Activated CD4-positive, alpha-beta T cell treated with anti-CD3 and anti-CD28 coated beads for 24 hours (primary cell): ENCODE data around the gene GPR65.
"Not testable (repeated sequence)": the region's sequence is repeated elsewhere in the genome, so short reads cannot be mapped to it uniquely, and the experiment has no call there.

Experiments used
- DNase-seq, 2 donors: peaks; one replicate each; pipeline ENCODE4 v3.0.0-alpha.2; 2020; ENCODE audit warnings: low read depth in 2 of 2

Gene GPR65

DNA sequence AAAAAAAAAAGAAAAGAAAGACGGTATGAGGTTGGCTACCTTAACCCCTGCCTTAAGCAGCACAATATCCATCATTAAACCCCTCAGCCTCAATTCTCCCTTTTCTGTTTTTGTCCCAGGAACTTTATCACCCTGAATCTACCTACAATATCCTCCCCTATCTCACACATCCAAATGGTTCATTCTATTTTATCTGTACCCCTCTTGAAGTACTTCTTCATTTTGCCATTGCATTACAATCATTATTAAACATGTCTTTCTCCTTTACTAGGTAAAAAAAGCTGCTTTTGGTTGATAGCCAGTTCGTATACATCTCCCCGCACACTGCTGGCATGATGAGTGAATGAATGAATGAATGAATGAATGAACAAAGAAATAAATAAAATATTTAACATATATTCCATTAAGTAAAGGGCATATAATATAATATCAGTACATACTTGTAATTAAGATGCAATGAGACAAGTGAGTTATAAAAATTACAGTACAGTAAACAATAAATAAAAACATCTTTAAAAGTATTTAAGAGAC is 364 bp upstream of the GPR65 start:
- DNase-seq: no peak

DNA sequence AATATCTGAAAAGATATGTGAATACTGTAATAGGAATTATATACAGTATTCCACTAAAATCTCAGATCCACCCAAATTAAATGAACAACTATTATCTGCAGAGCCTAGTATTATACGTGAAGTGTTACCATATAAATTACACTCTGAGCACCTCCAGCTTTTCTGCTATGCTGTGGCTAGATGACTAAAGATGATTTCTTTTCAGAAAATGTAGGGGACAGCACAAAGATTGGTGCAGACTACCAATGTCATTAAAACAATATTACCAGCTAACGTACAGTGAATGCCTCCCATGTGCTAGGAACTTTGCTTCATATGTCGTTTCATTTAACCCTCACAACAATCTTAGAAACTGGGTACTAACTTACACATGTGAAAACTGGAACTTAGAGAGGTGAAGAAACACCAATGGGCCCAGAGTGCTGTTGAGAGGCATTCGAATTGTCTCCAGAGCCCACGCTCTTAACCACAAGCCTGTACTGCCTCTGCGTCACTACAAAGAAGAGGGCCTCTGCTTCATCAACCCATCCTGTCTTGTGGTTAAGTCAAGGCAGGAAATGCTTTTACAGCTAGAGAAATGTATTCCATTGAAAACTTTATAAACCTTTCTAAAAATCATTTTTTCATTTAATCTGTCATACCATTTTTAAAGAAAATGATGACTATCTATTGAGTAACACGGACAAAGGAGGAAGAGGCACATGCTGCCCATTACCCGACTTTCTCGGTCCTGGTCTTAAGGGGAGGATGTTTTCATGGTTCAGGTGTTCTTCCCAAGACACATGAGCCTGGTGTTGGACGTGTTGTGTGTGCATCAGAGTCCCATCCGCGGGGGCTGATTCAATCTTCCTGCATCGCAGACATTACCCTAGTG is 1.3 kb downstream of the GPR65 start:
- peak; percentile 38 to 59 for DNase-seq

DNA sequence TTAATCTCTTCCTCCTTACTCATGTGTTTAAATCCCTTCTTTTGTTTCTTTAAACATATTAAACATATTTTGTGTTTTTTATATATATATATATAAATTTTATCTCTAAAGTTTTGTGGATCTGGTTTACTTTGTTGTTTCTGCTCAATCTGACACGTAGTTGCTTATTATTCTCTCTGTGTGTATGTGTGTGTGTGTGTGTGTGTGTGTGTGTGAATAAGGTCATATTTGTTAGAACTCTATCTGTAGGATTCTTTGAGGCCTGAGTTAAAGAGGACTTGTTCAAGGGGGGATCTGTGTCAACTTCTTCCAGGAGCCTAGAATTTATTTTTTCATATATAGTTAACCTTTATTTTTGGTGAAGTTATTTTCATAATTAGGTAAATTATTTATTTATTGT is 2.7 kb downstream of the GPR65 start:
- DNase-seq: no peak

- DNase-seq: no peak
Measured at GRCh38 chr14:88008039-88008742, 3.3 kb downstream of the GPR65 start.

GRCh38 chr14:88009486-88009885 is 4.6 kb downstream of the GPR65 start:
- DNase-seq: no peak

- no peak for DNase-seq
Measured at GRCh38 chr14:88010331-88010730, 5.4 kb downstream of the GPR65 start.

GRCh38 chr14:88012495-88012894 is 7.6 kb downstream of the GPR65 start:
- no peak for DNase-seq

DNA sequence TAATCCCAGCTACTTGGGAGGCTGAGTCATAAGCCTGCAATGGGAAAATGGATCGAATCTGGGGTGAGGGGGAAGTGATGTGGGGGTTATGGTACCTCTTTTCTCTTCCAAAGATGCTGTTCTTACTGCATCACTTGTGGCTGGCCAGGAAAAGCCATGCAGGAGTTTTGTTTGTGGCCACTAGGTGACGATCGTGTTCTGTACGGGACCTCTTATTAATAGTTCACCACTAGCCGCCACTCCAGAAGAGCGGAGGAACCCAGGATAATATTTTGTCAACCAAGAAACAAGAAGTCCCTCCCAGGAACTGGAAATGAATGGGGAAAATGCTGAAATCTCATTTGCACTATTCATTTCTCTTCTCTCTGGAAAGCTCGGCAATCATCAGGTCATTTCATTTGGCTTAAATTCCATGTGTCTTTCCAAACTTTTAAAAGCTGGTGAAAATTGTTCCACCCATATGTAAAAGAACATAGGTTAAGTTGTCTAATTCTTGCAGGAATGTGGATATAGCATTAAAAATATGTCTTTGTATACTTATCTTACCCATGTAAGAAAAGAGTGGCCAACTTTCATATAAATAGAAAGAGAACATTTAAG is 8.9 kb downstream of the GPR65 start:
- DNase-seq: no peak

DNA sequence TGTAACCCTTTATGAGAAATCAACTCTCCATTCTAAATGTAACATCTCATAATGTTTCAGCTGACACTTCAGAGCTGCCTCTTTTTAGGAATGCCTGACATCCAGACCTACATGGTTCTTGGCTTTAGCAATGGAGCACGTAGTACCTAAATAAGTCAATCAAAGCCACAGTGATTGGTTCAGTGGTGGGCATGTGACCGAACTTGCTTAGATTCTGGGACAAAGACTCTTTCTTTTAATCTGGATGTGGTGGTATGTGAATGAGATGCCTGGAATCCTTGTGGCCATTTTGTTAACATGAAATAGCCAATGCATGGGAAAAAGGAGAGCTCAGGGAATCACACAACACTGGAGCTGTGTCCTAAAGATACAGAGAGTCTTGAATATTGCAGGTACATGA is 11.8 kb downstream of the GPR65 start:
- no peak for DNase-seq

- DNase-seq: no peak
Measured at GRCh38 chr14:88017535-88017934, 12.6 kb downstream of the GPR65 start.

DNA sequence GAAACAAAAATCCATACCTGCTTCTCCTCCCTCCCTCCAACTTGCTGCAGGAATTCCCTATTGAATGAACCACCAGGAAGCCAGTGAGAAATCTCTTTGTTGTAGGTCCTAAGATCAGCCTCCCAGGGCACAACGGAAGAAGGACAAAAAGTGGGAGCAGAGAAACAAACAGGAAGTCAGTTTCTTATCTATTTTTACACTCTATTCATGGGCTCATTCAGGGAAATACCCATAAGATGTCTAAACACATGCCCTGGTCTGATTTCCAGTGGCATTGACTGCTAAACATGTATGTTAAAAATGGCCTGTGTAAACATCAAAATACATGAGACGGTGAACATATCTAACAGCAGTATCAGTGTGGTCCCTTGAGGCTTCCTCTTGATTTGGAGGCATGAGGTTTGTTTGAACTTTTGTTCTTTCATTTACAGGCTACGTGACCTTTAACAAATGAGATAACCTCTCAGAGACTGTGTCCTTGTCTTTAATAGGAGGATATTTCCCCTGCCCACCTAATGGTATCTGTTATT is 18.8 kb downstream of the GPR65 start:
- no peak for DNase-seq

DNA sequence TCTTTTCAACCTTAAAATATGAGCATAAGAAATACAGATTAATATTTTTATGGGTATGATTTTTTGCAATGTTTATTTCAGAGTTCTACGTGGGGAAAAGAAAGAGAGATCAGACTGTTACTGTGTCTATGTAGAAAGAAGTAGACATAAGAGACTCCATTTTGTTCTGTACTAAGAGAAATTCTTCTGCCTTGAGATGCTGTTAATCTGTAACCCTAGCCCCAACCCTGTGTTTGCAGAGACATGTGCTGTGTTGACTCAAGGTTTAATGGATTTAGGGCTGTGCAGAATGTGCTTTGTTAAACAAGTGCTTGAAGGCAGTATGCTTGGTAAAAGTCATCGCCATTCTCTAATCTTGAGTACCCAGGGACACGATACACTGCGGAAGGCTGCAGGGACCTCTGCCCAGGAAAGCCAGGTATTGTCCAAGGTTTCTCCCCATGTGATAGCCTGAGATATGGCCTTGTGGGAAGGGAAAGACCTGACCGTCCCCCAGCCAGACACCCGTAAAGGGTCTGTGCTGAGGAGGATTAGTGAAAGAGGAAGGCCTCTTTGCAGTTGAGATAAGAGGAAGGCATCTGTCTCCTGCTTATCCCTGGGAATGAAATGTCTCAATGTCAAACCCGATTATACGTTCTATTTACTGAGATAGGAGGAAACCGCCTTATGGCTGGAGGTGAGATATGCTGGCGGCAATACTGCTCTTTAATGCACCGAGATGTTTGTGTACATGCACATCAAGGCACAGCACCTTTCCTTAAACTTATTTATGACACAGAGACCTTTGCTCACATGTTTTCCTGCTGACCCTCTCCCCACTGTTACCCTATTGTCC is 19.5 kb downstream of the GPR65 start:
- not testable (repeated sequence) for DNase-seq

DNA sequence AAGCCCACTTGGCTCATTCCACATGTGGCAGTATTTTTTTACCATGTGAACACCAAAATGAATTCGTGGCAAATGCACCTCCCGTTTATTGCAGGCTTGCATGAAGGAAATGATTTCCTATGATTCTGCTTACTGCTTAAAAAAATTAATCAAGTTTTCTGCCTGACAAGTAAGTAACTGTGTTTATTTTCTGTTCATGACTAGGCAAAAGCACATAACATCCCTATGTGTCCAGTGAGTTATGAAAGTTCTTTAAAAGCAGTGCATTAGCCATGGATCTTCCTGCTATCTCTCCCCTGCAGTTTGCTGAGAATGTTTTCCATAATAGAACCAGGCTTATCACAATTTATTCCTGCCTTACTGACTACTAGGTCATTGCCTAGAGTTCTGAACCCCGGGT is 20.4 kb downstream of the GPR65 start:
- DNase-seq: no peak

DNA sequence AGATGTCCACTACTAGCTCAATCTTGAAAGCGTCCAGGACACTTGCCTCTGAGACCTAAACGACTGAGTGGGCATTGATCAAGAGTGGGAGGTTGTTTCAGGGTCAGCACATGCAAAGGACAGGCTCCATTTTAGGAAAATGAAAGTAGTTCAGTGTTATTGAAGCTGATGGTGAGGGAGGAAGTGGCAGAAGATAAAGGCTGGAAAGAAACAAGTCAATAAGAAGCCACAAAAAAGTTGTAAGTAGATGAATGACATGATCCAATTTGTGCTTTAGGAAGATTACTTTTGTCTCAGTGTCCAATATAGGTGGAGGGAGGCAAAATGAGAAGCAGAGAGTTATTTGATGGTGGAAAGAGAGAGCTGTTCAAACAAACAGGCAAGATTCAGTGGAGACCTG is 22.0 kb downstream of the GPR65 start:
- no peak for DNase-seq

DNA sequence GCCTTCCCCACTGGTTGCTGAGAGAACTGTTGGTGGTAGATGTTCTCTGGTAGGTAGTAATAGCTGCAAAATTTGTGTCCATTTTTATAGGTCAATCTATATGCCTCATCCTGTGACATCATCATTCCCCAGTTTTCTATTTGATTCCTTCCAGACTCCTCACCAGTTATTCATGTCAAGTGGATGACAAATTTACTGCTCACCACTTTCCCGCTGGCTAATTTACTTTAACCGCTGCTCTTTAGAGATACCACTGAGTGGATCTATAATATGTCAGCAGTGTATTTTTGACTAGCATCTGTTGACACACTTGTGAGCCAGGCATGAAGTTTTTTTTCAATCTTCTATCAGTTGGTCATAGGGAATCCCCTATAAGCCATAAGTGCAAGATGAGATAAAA is 24.6 kb downstream of the GPR65 start:
- no peak for DNase-seq

- DNase-seq: no peak
Measured at GRCh38 chr14:88030079-88030478, 25.1 kb downstream of the GPR65 start.

GRCh38 chr14:88030892-88031291 is 26.0 kb downstream of the GPR65 start:
- no peak for DNase-seq

- no peak for DNase-seq
Measured at GRCh38 chr14:88032373-88032772, 27.4 kb downstream of the GPR65 start.

GRCh38 chr14:88034076-88034475 is 29.1 kb downstream of the GPR65 start:
- DNase-seq: no peak

DNA sequence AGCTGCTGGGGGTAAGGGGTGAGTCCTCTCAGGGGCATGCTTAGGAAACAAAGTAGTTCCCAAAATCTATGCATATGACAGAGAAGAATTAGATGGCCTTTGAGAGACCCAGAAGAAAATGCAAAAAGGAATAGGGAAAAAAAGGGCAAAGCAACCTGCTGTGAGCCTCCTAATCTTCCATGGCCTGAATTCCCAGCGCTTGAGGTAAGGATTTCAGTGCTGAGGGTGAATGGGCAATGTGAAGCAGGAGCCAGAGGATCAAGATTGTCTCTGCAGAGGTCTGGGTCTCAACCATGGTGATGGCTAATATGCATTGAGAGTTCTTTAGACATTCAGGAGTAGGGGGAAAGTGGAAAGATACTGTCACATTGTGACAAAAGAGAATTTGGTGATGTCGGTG is 31.5 kb downstream of the GPR65 start:
- no peak for DNase-seq

DNA sequence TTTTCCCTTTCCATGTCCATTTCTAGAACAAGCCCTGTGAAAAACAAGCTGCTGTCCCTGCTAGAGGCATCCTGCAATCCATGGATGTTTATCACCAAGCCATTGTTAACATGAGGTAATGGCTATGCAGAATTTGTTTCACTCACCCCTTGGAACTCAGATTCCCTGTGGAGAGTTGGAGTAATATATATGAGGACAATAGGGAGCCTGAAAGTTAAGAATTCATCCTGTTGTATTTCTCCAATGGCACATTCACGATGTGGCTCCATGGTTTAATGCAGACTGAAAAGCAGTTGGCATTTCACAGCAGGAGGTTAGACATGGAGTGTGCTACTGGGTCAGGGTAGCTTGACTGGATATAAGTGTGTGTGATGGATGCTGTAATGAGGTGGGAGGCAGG is 32.4 kb downstream of the GPR65 start:
- DNase-seq: no peak
